ENCODE data around the gene CSGALNACT2.

The CSGALNACT2 gene

DNA sequence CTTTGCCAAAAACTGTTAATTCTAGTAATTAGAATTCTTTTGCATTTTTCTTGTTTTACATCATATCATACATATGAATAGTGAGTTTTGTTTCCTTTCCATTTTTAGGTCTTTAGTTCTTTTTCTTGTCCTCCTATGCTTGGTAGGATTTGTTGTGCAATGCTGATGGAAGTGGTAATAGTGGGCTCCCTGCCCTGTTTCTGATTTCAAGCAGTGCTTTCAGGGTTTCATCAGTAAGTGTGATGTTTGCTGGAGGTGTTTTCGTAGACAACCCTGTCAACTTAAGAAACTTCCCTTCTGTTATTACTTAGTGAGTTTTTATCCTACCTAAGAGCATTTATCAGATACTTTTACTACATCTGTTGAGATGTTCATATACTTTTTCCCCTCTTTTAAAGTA, 50.5 kb downstream of the CSGALNACT2 start:
- no peak for DNase-seq (ENCODE audit: low read depth)

DNA sequence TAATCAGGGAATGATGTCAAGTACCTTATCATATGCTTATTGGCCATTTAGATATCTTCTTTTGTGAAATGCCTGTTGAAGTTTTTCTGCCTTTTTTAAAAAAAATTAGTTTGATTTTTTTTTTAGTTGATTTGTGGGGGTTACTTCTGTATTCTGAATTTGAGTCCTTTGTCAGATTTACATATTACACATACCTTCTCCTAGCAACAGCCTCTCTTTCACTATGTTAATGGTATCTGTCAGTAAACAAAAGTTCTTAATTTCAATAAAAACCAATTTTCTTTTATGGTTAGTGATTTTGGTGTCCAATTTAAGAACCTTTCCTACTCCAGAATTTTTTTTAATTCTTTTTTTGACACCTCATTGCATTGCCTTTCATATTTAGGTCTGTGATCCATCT, 52.0 kb downstream of the CSGALNACT2 start:
- DNase-seq (ENCODE audit: low read depth), result no peak

- no peak for DNase-seq (ENCODE audit: low read depth)
These were observed 52.5 kb downstream of the CSGALNACT2 start for GRCh38 chr10:43190775-43191174.

DNA sequence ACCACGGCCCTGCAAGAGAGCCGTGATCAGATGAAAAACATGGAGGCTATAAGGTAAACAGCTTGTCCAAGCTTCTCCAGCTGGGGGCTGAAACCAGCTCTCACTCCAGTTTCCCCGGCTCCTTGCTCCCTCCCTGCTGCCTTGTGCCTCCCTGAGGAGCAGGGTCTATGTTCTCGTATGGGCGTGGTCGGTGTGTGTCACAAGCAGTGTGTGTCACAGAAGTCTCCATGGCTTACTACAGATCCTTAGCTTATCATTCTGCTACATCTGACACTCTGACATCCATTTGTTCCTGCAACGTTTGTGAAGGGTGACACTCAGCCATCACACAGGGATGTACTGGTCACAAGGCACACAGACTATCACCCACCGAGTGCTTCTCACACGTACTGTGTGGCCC, 54.6 kb downstream of the CSGALNACT2 start:
- no peak for DNase-seq (ENCODE audit: low read depth)

DNA sequence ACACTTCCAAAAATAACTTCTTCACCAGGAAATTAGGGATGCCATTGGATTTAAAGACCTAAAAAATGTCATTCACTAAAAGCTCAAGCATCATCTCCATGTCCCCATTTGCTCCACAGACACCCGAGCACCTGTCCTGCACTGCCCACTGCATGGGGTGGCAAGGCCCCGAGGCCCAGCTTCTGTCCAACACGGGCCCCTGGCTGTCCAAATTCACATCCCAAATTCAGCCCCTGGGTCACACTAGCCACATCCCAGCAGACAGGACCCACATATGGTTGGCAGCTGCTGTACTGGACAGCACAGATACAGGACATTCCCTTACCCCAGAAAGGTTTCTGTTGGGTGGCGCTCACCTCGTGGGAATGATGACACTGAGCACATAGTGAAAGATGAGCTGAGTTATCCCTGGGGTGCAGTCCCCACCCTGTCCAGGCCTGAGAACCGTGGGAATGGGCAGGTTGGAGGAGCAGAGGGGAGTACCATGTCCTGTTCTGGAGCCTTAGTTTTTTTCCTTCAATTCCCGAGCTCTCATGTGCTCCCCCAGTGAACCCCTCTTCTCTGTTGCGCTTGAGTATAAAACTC, 55.3 kb downstream of the CSGALNACT2 start:
- no peak for DNase-seq (ENCODE audit: low read depth)

DNA sequence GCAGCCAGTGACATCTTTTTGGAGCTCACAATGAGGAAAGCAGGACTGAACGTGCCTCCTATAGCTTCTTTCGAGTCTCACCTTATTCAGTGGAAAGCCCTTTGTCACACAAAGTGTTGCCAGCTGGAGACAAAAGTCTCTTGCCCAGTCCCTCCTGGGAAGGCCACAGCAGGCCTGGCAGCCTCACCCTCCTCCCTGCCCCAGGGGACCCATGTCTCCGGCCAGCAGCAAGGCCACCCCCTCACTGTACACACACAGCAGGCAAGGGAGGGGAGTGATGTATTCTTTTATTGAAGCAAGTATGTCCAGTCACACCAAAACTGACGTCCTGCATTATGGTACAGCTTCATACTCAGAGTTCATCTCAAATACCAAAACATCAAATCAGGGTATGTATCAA, 56.0 kb downstream of the CSGALNACT2 start:
- no peak for DNase-seq (ENCODE audit: low read depth)

GRCh38 chr10:43194859-43195258, 56.6 kb downstream of the CSGALNACT2 start:
- DNase-seq (ENCODE audit: low read depth), result no peak

GRCh38 chr10:43195557-43195956, 57.3 kb downstream of the CSGALNACT2 start:
- DNase-seq (ENCODE audit: low read depth), result no peak

- DNase-seq (ENCODE audit: low read depth), result no peak
These were observed 58.1 kb downstream of the CSGALNACT2 start for GRCh38 chr10:43196131-43196980.

GRCh38 chr10:43196981-43197833, 59.0 kb downstream of the CSGALNACT2 start:
- no peak for DNase-seq (ENCODE audit: low read depth)

DNA sequence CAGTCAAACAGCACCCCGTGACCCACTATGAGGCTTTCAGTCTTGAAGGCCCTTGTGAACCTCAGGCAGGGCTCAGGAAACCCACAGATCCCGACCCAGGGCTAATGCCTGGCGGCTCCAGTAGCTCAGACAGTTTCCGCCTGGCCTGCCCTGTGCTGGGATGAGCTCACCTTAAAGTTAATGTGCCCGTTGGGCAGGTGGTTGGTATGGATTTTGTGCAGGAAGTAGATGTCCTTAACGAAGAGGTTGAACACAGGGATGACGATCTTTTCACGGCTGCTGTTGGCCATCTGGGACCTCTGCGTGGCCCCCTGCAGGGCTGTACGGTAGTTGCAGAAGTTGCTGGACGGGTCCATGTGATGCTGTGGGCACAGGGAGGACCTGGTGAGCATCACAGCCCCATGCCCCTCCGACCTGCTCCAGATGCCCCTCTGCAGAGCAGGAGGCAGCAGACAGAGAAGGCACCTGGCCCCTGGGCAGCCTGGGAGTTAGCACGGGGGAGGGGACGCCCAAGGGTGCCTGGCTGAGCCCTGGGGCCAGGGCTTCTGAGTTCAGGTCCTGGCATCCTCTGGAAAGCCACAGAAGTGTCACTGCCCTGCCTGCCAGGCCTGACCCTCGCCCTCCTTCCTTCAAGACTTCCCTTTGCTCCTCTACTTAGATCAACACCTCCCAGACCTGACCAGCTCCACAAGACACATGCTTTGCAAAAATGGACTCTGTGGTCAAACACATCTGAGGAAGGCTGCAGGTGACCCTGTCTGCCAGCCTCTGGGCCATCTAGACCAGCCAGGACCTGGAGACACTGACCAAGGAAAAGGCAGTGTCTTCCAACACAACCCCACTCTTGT, 59.8 kb downstream of the CSGALNACT2 start:
- no peak for DNase-seq (ENCODE audit: low read depth)

GRCh38 chr10:43198682-43199005, 60.4 kb downstream of the CSGALNACT2 start:
- no peak for DNase-seq (ENCODE audit: low read depth)

GRCh38 chr10:43199088-43199683, 60.9 kb downstream of the CSGALNACT2 start:
- DNase-seq (ENCODE audit: low read depth), result no peak

GRCh38 chr10:43199684-43200537, 61.7 kb downstream of the CSGALNACT2 start:
- DNase-seq (ENCODE audit: low read depth), result no peak

GRCh38 chr10:43200538-43201390, 62.5 kb downstream of the CSGALNACT2 start:
- DNase-seq (ENCODE audit: low read depth), result no peak

DNA sequence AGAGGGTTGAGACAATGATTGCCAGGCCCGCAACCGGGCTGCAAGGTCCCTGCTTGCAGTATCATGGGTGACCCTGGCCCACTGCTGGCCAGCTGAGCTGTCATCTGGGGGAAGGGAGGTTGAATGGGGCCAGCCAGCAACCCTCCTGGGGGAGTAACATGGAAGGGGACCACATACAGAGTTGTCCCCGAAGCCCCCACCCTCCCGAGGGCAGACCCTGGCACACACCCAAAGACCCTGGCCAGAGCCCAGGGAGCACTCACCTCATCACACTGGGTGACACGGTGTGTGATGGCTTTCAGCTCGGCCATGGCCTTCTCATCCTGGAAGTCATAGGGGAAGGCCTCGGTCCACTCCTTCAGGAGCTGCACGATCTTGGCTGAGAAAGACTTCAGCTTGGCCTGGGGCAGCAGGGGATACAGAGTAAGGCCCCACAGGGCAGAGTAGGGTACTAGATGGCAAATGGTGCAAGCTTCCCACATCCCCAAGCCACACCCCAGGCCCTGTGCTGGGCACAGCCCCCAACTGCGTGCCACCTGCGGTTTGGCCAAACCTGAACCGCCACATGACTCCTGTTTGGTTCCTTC, 63.4 kb downstream of the CSGALNACT2 start:
- no peak for DNase-seq (ENCODE audit: low read depth)

DNA sequence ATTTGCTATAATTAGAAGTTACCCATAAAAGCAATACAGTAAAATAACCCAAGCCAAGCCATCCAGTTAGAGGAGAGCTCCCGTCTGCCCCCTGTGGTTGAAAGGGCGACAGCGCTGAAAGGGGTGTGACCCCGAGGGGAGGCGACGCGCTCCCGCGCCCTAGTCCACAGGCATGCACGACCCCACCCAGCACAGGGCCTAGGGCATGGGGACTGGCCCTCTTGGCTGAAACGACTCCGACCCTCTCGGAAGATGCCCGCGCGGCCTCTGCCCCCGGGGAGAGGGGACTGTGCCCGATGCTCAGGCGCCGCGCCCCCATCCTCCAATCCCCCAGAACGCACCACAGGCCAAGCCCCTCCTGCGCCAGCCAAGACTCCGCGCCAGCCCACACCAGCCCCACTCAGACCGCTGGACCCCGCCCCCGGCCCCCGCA, 64.0 kb downstream of the CSGALNACT2 start:
- DNase-seq (ENCODE audit: low read depth), result no peak

- no peak for DNase-seq (ENCODE audit: low read depth)
These were observed 64.6 kb downstream of the CSGALNACT2 start for GRCh38 chr10:43202657-43203447.
